K562 (cell line): Measurements from ENCODE around the gene NMT1. TPM values are rescaled to one million over a fixed set of nuclear protein-coding genes. Genes with fewer than 3 reads are reported as not detected.

Source experiments
- HDAC1 ChIP-seq, 2 experiments: fragments of 450-650 bp; IDR thresholded peaks; 2 replicates each; pipeline ENCODE4 v1.6.1; 2016 to 2017; ENCODE audit warnings: inconsistent platforms in 1 of 2, mild to moderate bottlenecking in 1 of 2, moderate library complexity in 1 of 2
- KDM5B ChIP-seq: fragments of 200-600 bp; sonication (generic); IDR thresholded peaks from 2 replicates; pipeline ENCODE4 v1.6.1; 2012; ENCODE audit warnings: low read depth, mild to moderate bottlenecking, moderate library complexity, low read length, control low read depth, inconsistent platforms; ENCODE audit not compliant: insufficient replicate concordance
- NR2C2 ChIP-seq, 2 experiments: fragments of 200-800 bp in 1 of 2; sonication (Bioruptor generic) in 1 of 2; sonication (generic) in 1 of 2; formaldehyde crosslinking in 1 of 2; IDR thresholded peaks; 2 replicates each; pipeline versions ENCODE4 v1.6.1 to v1.8.0; 2016 to 2022; ENCODE audit warnings: mild to moderate bottlenecking in 1 of 2, missing compliant biosample characterization in 1 of 2, missing genetic modification characterization in 1 of 2, missing genetic modification reagents in 1 of 2
- PHF20 ChIP-seq: fragments of 450-650 bp; IDR thresholded peaks from 2 replicates; pipeline ENCODE4 v1.6.1; 2018; ENCODE audit not compliant: partially characterized antibody
- RBFOX2 ChIP-seq: fragments of 200-400 bp; formaldehyde crosslinking; IDR thresholded peaks from 2 replicates; pipeline ENCODE4 v1.6.1; 2017; ENCODE audit warnings: low read depth, mild to moderate bottlenecking, low read length, moderate library complexity
- SIN3A ChIP-seq, 2 experiments: fragments of 150-350 bp in 1 of 2; IDR thresholded peaks; 2 replicates each; pipeline ENCODE4 v1.6.1; 2011 to 2016; ENCODE audit warnings: borderline replicate concordance in 2 of 2, low read depth in 2 of 2, low read length in 2 of 2, mild to moderate bottlenecking in 2 of 2, moderate library complexity in 2 of 2; ENCODE audit not compliant: control insufficient read depth in 1 of 2
- SOX6 ChIP-seq: fragments of 450-650 bp; IDR thresholded peaks from 2 replicates; pipeline ENCODE4 v1.6.1; 2014; ENCODE audit warnings: mild to moderate bottlenecking
- SPI1 ChIP-seq: IDR thresholded peaks from 2 replicates; pipeline ENCODE4 v1.6.1; 2011; ENCODE audit warnings: low read depth, low read length, control low read depth, borderline replicate concordance
- TAF9B ChIP-seq: fragments of 450-650 bp; IDR thresholded peaks from 2 replicates; pipeline ENCODE4 v1.6.1; 2018; ENCODE audit warnings: mild to moderate bottlenecking; ENCODE audit not compliant: partially characterized antibody
- TAL1 ChIP-seq: fragments of 450-650 bp; IDR thresholded peaks from 2 replicates; pipeline ENCODE4 v1.6.1; 2016; ENCODE audit warnings: mild to moderate bottlenecking
- ZC3H11A ChIP-seq: IDR thresholded peaks from 2 replicates; pipeline ENCODE4 v1.6.1; 2012; ENCODE audit warnings: low read depth, low read length, improper control_type of control experiment
- ZNF445 ChIP-seq: fragments of 250-450 bp; sonication (Bioruptor Pico); IDR thresholded peaks from 2 replicates; pipeline ENCODE4 v1.4.0; 2020; ENCODE audit warnings: low read depth, mild to moderate bottlenecking, moderate library complexity
- ZNF583 ChIP-seq: fragments of 250-450 bp; sonication (Bioruptor Pico); IDR thresholded peaks from 2 replicates; pipeline ENCODE4 v1.4.0; 2020
- polyA plus RNA-seq, 8 experiments: library from polyadenylated mRNA; depleted of rRNA in 4 of 8; stranded (reverse) in 5 of 8; unstranded in 3 of 8; fragments of >200 nt; fragmentation: Nextera tagmentation in 2 of 8; fragmentation: Illumina TruSeq in 1 of 8; extraction: Ambion mirVana in 2 of 8; extraction: Trizol in 1 of 8; gene quantifications; 2 replicates each; pipeline versions ENCODE4 v1.2.1 to v1.2.3, GENCODE V29; 2011 to 2014; ENCODE audit warnings: inconsistent platforms in 1 of 8, missing spikeins in 1 of 8
- total RNA-seq, 7 experiments: library from RNA; depleted of rRNA in 6 of 7; stranded (reverse); fragments of >200 nt in 6 of 7; fragmentation: Illumina TruSeq in 2 of 7; extraction: Trizol in 2 of 7; gene quantifications; 2 replicates each; pipeline versions ENCODE4 v1.2.1 to v1.2.3, GENCODE V29; 2011 to 2021; ENCODE audit warnings: low replicate concordance in 1 of 7
- TF ChIP-seq, protein P1 (sequence below): fragments of 450-650 bp; IDR thresholded peaks from 2 replicates; pipeline ENCODE4 v1.6.1; 2017; ENCODE audit warnings: antibody characterized with exemption, mild to moderate bottlenecking
- TF ChIP-seq, protein P2 (sequence below): sonication (generic); formaldehyde crosslinking; IDR thresholded peaks from 2 replicates; pipeline ENCODE4 v1.8.1; 2023; ENCODE audit warnings: mild to moderate bottlenecking, missing genetic modification reagents
- TF ChIP-seq, protein P3 (sequence below), 2 experiments: fragments of 250-450 bp in 1 of 2; fragments of 450-650 bp in 1 of 2; sonication (Bioruptor Pico) in 1 of 2; IDR thresholded peaks; 2 replicates each; pipeline versions ENCODE4 v1.6.1 to v1.8.0; 2016 to 2021; ENCODE audit warnings: mild to moderate bottlenecking in 2 of 2, moderate library complexity in 2 of 2, missing compliant biosample characterization in 1 of 2, missing genetic modification characterization in 1 of 2

Gene NMT1
- total and polyA plus RNA-seq, 9 of the 15 experiments (the other 6 are each of a cell fraction or from before 2014, with no cell fraction given): 86.7 to 569 (median 213) TPM

DNA sequence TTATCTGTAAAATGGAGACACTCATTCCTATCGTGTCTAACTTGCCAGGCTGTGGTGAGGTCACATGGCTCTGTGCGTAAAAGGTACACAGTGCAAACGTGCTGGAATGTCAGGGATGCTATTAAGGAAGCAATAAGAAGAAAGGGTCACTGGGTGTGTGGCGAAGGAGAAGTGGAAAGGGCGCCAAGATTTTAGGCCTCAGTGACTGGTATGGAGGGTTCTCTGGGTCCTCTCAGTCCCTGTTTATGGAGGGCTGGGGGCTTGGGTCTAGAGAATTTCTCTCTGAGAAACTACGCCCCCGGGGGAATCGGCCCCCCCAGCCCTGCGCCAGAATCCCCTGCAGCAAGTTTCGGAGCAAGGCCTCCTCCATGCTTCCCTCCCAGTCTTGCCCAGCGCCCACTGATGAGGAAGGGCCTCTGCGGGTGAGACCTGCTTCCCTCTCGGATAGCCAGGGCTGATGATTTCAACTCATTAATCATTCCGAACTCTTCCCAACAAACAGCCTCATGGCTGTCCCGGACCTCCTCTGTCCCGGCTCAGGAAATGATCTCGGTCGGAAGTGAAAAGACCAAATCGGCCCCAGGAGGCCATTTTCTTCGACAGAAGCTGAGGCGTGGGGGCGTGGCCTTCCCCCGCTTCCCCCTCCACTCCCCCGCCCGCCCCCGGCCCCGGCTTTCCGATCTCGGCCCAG lies 85.9 kb downstream of the NMT1 start (continued):
- TF ChIP-seq, protein P1, sequence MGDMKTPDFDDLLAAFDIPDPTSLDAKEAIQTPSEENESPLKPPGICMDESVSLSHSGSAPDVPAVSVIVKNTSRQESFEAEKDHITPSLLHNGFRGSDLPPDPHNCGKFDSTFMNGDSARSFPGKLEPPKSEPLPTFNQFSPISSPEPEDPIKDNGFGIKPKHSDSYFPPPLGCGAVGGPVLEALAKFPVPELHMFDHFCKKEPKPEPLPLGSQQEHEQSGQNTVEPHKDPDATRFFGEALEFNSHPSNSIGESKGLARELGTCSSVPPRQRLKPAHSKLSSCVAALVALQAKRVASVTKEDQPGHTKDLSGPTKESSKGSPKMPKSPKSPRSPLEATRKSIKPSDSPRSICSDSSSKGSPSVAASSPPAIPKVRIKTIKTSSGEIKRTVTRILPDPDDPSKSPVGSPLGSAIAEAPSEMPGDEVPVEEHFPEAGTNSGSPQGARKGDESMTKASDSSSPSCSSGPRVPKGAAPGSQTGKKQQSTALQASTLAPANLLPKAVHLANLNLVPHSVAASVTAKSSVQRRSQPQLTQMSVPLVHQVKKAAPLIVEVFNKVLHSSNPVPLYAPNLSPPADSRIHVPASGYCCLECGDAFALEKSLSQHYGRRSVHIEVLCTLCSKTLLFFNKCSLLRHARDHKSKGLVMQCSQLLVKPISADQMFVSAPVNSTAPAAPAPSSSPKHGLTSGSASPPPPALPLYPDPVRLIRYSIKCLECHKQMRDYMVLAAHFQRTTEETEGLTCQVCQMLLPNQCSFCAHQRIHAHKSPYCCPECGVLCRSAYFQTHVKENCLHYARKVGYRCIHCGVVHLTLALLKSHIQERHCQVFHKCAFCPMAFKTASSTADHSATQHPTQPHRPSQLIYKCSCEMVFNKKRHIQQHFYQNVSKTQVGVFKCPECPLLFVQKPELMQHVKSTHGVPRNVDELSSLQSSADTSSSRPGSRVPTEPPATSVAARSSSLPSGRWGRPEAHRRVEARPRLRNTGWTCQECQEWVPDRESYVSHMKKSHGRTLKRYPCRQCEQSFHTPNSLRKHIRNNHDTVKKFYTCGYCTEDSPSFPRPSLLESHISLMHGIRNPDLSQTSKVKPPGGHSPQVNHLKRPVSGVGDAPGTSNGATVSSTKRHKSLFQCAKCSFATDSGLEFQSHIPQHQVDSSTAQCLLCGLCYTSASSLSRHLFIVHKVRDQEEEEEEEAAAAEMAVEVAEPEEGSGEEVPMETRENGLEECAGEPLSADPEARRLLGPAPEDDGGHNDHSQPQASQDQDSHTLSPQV: peak; percentile 94
- 0 out of 2 replicates have a peak, but pooled peaks have one; percentile 4 for TF ChIP-seq SPI1
- peak; percentile 82 for TF ChIP-seq SOX6
- peak; percentile 1 for TF ChIP-seq PHF20
- TF ChIP-seq HDAC1 (IDR thresholded peaks at IDR 0.05): peak in 1 of 2 experiments; percentile 87; a peak in 2 of 4 replicates
- TF ChIP-seq TAF9B: peak; percentile 49
- peak; percentile 60; the same call in 1 of the 2 replicates for TF ChIP-seq ZNF583 (CRISPR knock-in tag)
- no peak for TF ChIP-seq TAL1
- TF ChIP-seq SIN3A (IDR thresholded peaks at IDR 0.05; ENCODE audit: borderline replicate concordance in 2 of 2, control insufficient read depth in 1 of 2, low read depth in 2 of 2, low read length in 2 of 2): 0 out of 4 replicates have a peak, but pooled peaks of 1 of the 2 experiments have one; percentile 38
- TF ChIP-seq RBFOX2: peak; percentile 71
- TF ChIP-seq KDM5B: peak; percentile 43
- 0 out of 2 replicates have a peak, but pooled peaks have one; percentile 16 for TF ChIP-seq ZC3H11A
- TF ChIP-seq, protein P2, sequence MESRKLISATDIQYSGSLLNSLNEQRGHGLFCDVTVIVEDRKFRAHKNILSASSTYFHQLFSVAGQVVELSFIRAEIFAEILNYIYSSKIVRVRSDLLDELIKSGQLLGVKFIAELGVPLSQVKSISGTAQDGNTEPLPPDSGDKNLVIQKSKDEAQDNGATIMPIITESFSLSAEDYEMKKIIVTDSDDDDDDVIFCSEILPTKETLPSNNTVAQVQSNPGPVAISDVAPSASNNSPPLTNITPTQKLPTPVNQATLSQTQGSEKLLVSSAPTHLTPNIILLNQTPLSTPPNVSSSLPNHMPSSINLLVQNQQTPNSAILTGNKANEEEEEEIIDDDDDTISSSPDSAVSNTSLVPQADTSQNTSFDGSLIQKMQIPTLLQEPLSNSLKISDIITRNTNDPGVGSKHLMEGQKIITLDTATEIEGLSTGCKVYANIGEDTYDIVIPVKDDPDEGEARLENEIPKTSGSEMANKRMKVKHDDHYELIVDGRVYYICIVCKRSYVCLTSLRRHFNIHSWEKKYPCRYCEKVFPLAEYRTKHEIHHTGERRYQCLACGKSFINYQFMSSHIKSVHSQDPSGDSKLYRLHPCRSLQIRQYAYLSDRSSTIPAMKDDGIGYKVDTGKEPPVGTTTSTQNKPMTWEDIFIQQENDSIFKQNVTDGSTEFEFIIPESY (CRISPR knock-in tag): no peak
- TF ChIP-seq ZNF445 (CRISPR knock-in tag): 0 out of 2 replicates have a peak, but pooled peaks have one; percentile 64
- no peak for TF ChIP-seq NR2C2 (CRISPR knock-in tag; IDR thresholded peaks at IDR 0.05)
- TF ChIP-seq NR2C2 (tag; IDR thresholded peaks at IDR 0.05): peak; percentile 60; the same call in 1 of the 2 replicates
- TF ChIP-seq, protein P3, sequence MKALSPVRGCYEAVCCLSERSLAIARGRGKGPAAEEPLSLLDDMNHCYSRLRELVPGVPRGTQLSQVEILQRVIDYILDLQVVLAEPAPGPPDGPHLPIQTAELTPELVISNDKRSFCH (CRISPR knock-in tag; IDR thresholded peaks at IDR 0.05): no peak
- TF ChIP-seq, protein P3 (tag; IDR thresholded peaks at IDR 0.05): peak; percentile 89
